HepG2 (cell line): ENCODE measurements around the gene ZMYND12. TPM values are rescaled to one million over a fixed set of nuclear protein-coding genes. Genes with fewer than 3 reads are reported as not detected.

Experiments used
- ESRRA ChIP-seq: sonication (generic); formaldehyde crosslinking; IDR thresholded peaks from 2 replicates; pipeline ENCODE4 v1.5.1; 2020; ENCODE audit warnings: mild to moderate bottlenecking, low read depth, missing genetic modification reagents
- JUND ChIP-seq: sonication (generic); formaldehyde crosslinking; IDR thresholded peaks from 2 replicates; pipeline ENCODE4 v1.8.0; 2022; ENCODE audit warnings: mild to moderate bottlenecking, missing genetic modification reagents
- MAFG ChIP-seq: sonication (generic); formaldehyde crosslinking; IDR thresholded peaks from 2 replicates; pipeline ENCODE4 v1.5.1; 2020; ENCODE audit warnings: mild to moderate bottlenecking, missing genetic modification reagents
- NBN ChIP-seq: fragments of 450-650 bp; conservative IDR thresholded peaks from 2 replicates; pipeline ENCODE4 v1.6.1; 2017
- NCOA1 ChIP-seq: sonication (generic); formaldehyde crosslinking; IDR thresholded peaks from 2 replicates; pipeline ENCODE4 v1.9.0; 2021; ENCODE audit warnings: missing genetic modification reagents
- NFIB ChIP-seq: sonication (generic); formaldehyde crosslinking; IDR thresholded peaks from 2 replicates; pipeline ENCODE4 v1.9.0; 2021; ENCODE audit warnings: missing genetic modification reagents, mild to moderate bottlenecking, borderline replicate concordance
- NFRKB ChIP-seq: fragments of 450-650 bp; IDR thresholded peaks from 2 replicates; pipeline ENCODE4 v1.6.1; 2017
- PRMT3 ChIP-seq: sonication (generic); formaldehyde crosslinking; IDR thresholded peaks from 2 replicates; pipeline ENCODE4 v1.8.1; 2022; ENCODE audit warnings: low read depth, mild to moderate bottlenecking, moderate library complexity, missing genetic modification reagents, borderline replicate concordance
- SOX6 ChIP-seq, 2 experiments: fragments of 450-650 bp in 1 of 2; sonication (generic) in 1 of 2; formaldehyde crosslinking in 1 of 2; IDR thresholded peaks; 2 replicates each; pipeline versions ENCODE4 v1.4.0 to v1.6.1; 2017 to 2020; ENCODE audit warnings: antibody characterized with exemption in 1 of 2, mild to moderate bottlenecking in 1 of 2, missing genetic modification reagents in 1 of 2
- XBP1 ChIP-seq: sonication (generic); formaldehyde crosslinking; IDR thresholded peaks from 2 replicates; pipeline ENCODE4 v1.5.0; 2020; ENCODE audit warnings: missing genetic modification reagents
- ZBTB43 ChIP-seq: sonication (generic); formaldehyde crosslinking; conservative IDR thresholded peaks from 2 replicates; pipeline ENCODE4 v1.4.0; 2020; ENCODE audit warnings: missing genetic modification reagents
- ZEB1 ChIP-seq: IDR thresholded peaks from 2 replicates; pipeline ENCODE4 v1.6.1; 2012; ENCODE audit warnings: mild to moderate bottlenecking, low read depth, inconsistent platforms; ENCODE audit not compliant: insufficient replicate concordance
- ZMYM3 ChIP-seq: sonication (generic); formaldehyde crosslinking; IDR thresholded peaks from 2 replicates; pipeline ENCODE4 v1.5.1; 2020; ENCODE audit warnings: mild to moderate bottlenecking, missing genetic modification reagents
- ZNF264 ChIP-seq: sonication (generic); formaldehyde crosslinking; IDR thresholded peaks from 2 replicates; pipeline ENCODE4 v1.4.0; 2020; ENCODE audit warnings: missing genetic modification reagents
- ZNF280B ChIP-seq: sonication (generic); formaldehyde crosslinking; IDR thresholded peaks from 2 replicates; pipeline ENCODE4 v1.5.0; 2020; ENCODE audit warnings: missing genetic modification reagents, mild to moderate bottlenecking, borderline replicate concordance
- ZNF329 ChIP-seq: sonication (generic); formaldehyde crosslinking; IDR thresholded peaks from 2 replicates; pipeline ENCODE4 v1.9.0; 2021; ENCODE audit warnings: low read depth, mild to moderate bottlenecking, missing genetic modification reagents
- ZNF33B ChIP-seq: sonication (generic); formaldehyde crosslinking; IDR thresholded peaks from 2 replicates; pipeline ENCODE4 v1.5.1; 2020; ENCODE audit warnings: mild to moderate bottlenecking, missing genetic modification reagents
- ZNF574 ChIP-seq: sonication (generic); formaldehyde crosslinking; IDR thresholded peaks from 2 replicates; pipeline ENCODE4 v1.4.0; 2020; ENCODE audit warnings: missing genetic modification reagents
- ZNF749 ChIP-seq: sonication (generic); formaldehyde crosslinking; IDR thresholded peaks from 2 replicates; pipeline ENCODE4 v1.8.0; 2022; ENCODE audit warnings: mild to moderate bottlenecking, missing genetic modification reagents, moderate library complexity, borderline replicate concordance
- ZNF800 ChIP-seq: sonication (generic); formaldehyde crosslinking; IDR thresholded peaks from 2 replicates; pipeline ENCODE4 v1.4.0; 2020; ENCODE audit warnings: missing genetic modification reagents
- polyA plus RNA-seq, 8 experiments: library from polyadenylated mRNA; depleted of rRNA in 3 of 8; stranded (reverse) in 7 of 8; unstranded in 1 of 8; fragments of >200 nt; fragmentation: Illumina TruSeq in 4 of 8; extraction: Trizol in 4 of 8; gene quantifications; 2 replicates each; pipeline versions ENCODE4 v1.2.1 to v1.2.3, GENCODE V29; 2011 to 2016; ENCODE audit warnings: low read depth in 4 of 8, missing spikeins in 1 of 8, mixed read lengths in 1 of 8; ENCODE audit not compliant: insufficient read depth in 1 of 8
- total RNA-seq, 5 experiments: library from RNA; depleted of rRNA; stranded (reverse); fragments of >200 nt; fragmentation: Illumina TruSeq; extraction: Trizol; gene quantifications; 2 replicates each; pipeline ENCODE4 v1.2.3, GENCODE V29; 2016; ENCODE audit warnings: low read depth in 1 of 5

Gene ZMYND12
- total and polyA plus RNA-seq, 2 of the 13 experiments (the other 11 are each of a cell fraction or from before 2014, with no cell fraction given): 0.13 to 0.71 TPM

DNA sequence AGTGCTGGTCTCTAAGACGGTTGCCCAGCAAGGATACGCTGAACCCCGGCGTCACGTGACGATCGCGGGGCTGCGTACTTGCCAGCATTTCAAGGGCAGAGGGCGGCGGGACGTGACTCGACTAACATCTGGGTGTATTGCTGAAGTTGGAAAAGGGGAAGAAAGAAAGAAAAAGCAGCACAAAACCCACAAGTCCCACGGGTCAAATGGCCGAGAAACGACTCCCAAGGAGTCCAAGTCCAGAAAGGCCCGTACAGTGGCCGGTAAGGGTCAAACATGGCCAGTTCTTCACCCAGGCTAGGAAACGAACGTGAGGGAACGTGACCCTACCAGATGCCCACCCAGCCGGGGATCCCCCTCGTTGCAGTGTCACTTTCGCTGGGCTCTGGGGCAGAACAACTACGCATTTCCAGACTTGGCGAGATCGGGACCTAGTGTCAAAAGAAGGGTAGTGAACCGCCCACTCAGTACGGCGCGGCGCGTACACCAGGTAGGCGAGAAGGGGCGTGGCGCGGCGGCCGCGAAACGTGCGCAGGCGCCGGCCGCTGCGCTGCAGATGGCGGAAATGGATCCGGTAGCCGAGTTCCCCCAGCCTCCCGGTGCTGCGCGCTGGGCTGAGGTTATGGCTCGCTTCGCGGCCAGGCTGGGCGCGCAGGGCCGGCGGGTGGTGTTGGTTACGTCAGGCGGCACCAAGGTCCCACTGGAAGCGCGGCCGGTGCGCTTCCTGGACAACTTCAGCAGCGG, at the start of gene ZMYND12, which contains the start of gene PPCS (continued):
- TF ChIP-seq ZNF329 (CRISPR knock-in tag) (0 out of 2 replicates have a peak, but pooled peaks have one; percentile 28), XBP1 (CRISPR knock-in tag) (no peak), ESRRA (peak; percentile 62; the same call in 1 of the 2 replicates), ZNF280B (CRISPR knock-in tag) (0 out of 2 replicates have a peak, but pooled peaks have one; percentile 55), NFIB (CRISPR knock-in tag) (no peak), PRMT3 (peak; percentile 17; the same call in 1 of the 2 replicates), ZNF33B (CRISPR knock-in tag) (no peak), ZMYM3 (CRISPR knock-in tag) (no peak), NCOA1 (CRISPR knock-in tag) (no peak), ZEB1 (no peak), NBN (no peak), ZNF574 (CRISPR knock-in tag) (peak; percentile 59), SOX6 (IDR thresholded peaks at IDR 0.05) (no peak), SOX6 (CRISPR knock-in tag; IDR thresholded peaks at IDR 0.05) (peak; percentile 54), ZBTB43 (CRISPR knock-in tag) (0 out of 2 replicates have a peak, but pooled peaks have one; percentile 44), MAFG (CRISPR knock-in tag) (no peak), ZNF800 (peak; percentile 55; the same call in 1 of the 2 replicates), ZNF264 (CRISPR knock-in tag) (peak; percentile 58; the same call in 1 of the 2 replicates), ZNF749 (peak; percentile 81; the same call in 1 of the 2 replicates), NFRKB (no peak), JUND (CRISPR knock-in tag) (no peak; the same call in 1 of the 2 replicates)
